CD8-positive, alpha-beta memory T cell (primary cell): ENCODE results near the gene TGFB2. TPM values are rescaled to one million over a fixed set of nuclear protein-coding genes. Genes with fewer than 3 reads are reported as not detected.

Experiments
- CTCF ChIA-PET: fragments of 350-600 bp; sonication (Branson Sonifier 250); formaldehyde crosslinking; loops from one replicate; lab custom pipeline; 2021; ENCODE audit warnings: antibody characterized with exemption; lab: Charles Lee
- POLR2A ChIA-PET: fragments of 350-600 bp; sonication (Branson Sonifier 250); formaldehyde crosslinking; loops from one replicate; lab custom pipeline; 2021; ENCODE audit warnings: antibody characterized with exemption; lab: Charles Lee
- DNase-seq, 5 donors: peaks; one replicate each; pipeline versions ENCODE4 v3.0.0 to v3.0.0-alpha.2; 2020 to 2022; ENCODE audit warnings: mixed read lengths in 1 of 5
- H3K27ac ChIP-seq: one replicate; pipeline ENCODE4 v1.7.0; 2013; ENCODE audit warnings: low read depth, mild to moderate bottlenecking, low read length, moderate library complexity
- H3K27me3 ChIP-seq: 2 replicates; pipeline ENCODE4 v1.7.0; 2013; ENCODE audit warnings: low read length, mild to moderate bottlenecking; ENCODE audit not compliant: insufficient read depth, poor library complexity, severe bottlenecking
- H3K36me3 ChIP-seq: 2 replicates; pipeline ENCODE4 v1.7.0; 2013; ENCODE audit warnings: mild to moderate bottlenecking, low read length, moderate library complexity; ENCODE audit not compliant: insufficient read depth
- H3K4me1 ChIP-seq: 2 replicates; pipeline ENCODE4 v1.7.0; 2013; ENCODE audit warnings: mild to moderate bottlenecking, low read length, moderate library complexity; ENCODE audit not compliant: insufficient read depth
- H3K4me3 ChIP-seq: 2 replicates; pipeline ENCODE4 v1.7.0; 2013; ENCODE audit warnings: mild to moderate bottlenecking, low read length
- H3K9me3 ChIP-seq: 2 replicates; pipeline ENCODE4 v1.7.0; 2013; ENCODE audit warnings: mild to moderate bottlenecking, low read length
- H3K27ac Mint-ChIP-seq, 8 donors: one replicate each; pipeline ENCODE4 v1.8.0; 2020 to 2021; ENCODE audit warnings: mixed read lengths in 8 of 8, mild to moderate bottlenecking in 6 of 8, inconsistent platforms in 3 of 8, moderate library complexity in 3 of 8
- H3K27me3 Mint-ChIP-seq, 2 donors: one replicate each; pipeline ENCODE4 v1.8.0; 2020 to 2021; ENCODE audit warnings: mixed read lengths in 2 of 2, mild to moderate bottlenecking in 1 of 2, moderate library complexity in 1 of 2
- H3K36me3 Mint-ChIP-seq, 3 donors: one replicate each; pipeline ENCODE4 v1.8.0; 2020 to 2021; ENCODE audit warnings: mixed read lengths in 3 of 3, inconsistent platforms in 1 of 3, mild to moderate bottlenecking in 1 of 3
- H3K4me1 Mint-ChIP-seq, 3 donors: one replicate each; pipeline ENCODE4 v1.8.0; 2020 to 2021; ENCODE audit warnings: mixed read lengths in 3 of 3, inconsistent platforms in 1 of 3, mild to moderate bottlenecking in 1 of 3
- H3K4me3 Mint-ChIP-seq, 7 donors: one replicate each; pipeline ENCODE4 v1.8.0; 2020 to 2021; ENCODE audit warnings: mixed read lengths in 7 of 7, mild to moderate bottlenecking in 6 of 7, moderate library complexity in 4 of 7, inconsistent platforms in 2 of 7
- H3K9me3 Mint-ChIP-seq, 5 donors: one replicate each; pipeline ENCODE4 v1.8.0; 2020 to 2022; ENCODE audit warnings: mixed read lengths in 5 of 5, mild to moderate bottlenecking in 3 of 5, moderate library complexity in 2 of 5, inconsistent platforms in 1 of 5
- polyA plus RNA-seq: library from polyadenylated mRNA; unstranded; fragments of 300-500 nt; fragmentation: Illumina TruSeq; gene quantifications from one replicate; pipeline ENCODE4 v1.2.3, GENCODE V29; 2021
- total RNA-seq, 2 experiments: library from RNA; stranded (reverse); gene quantifications; one replicate each; pipeline ENCODE4 v1.2.3, GENCODE V29; 2021

Gene TGFB2
- total and polyA plus RNA-seq, 3 experiments from 2014 or later, result not detected

GRCh38 chr1:218478336-218478735, 133.2 kb downstream of the TGFB2 start:
- no peaks in the 10 kb centered on the region for H3K4me1 ChIP-seq
- Mint-ChIP-seq H3K4me3 (no peak overlapping the region), H3K9me3 (no peaks in the 10 kb centered on the region), H3K27ac (no peak overlapping the region), H3K36me3 (no peaks in the 10 kb centered on the region), H3K27me3 (peaks cover 0 to 2% of the 10 kb centered on the region in 2 donors), H3K4me1 (peaks cover 7 to 12% (median 9%) of the 10 kb centered on the region in 3 donors)
- H3K36me3 ChIP-seq, result no peaks in the 10 kb centered on the region
- DNase-seq, result no peak
- H3K4me3 ChIP-seq, result no peak overlapping the region
- ChIA-PET POLR2A (no interaction called here), CTCF (no interaction called here)
- no peak overlapping the region for H3K27ac ChIP-seq
- H3K27me3 ChIP-seq, result no peaks in the 10 kb centered on the region
- H3K9me3 ChIP-seq, result no peaks in the 10 kb centered on the region

DNA sequence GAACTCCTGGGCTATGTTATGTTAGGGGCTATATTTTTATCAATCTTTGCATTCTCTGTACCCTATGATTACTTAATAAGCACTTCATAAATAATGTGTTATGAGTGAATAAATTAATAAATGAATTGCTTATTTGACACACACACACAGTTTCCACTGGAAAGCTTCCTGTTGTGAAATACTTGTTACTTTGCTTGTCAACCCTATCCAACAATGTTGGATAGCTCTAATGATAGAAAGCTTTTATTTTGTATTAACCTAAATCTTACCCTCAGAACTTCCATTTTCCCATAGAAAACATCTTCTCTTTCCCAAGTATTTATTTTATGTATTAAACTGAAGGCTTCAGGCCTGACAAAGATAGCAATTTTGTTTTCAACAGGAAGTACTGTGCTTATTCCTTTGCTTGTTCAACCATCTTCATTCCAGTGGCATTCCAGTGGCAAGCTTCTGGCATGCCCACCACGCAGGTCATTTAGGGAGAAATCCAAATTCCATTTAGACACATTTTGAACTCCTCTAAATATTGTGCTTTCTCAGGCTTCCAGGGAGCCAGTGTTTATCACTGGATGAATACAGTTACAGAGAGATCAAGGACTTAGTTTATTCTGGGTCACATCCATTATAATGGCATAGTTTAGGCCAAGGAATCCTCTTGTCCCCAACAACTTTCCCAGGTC, 134.4 kb downstream of the TGFB2 start:
- no peak overlapping the region for H3K27ac ChIP-seq
- peaks cover 0 to 2% of the 10 kb centered on the region in 2 donors for H3K27me3 Mint-ChIP-seq
- DNase-seq, result no peak
- H3K27ac Mint-ChIP-seq, result no peak overlapping the region
- CTCF ChIA-PET, result no interaction called here
- H3K36me3 Mint-ChIP-seq, result no peaks in the 10 kb centered on the region
- H3K4me3 ChIP-seq, result no peak overlapping the region
- no peak overlapping the region for H3K4me3 Mint-ChIP-seq
- peaks cover 1 to 2% (median 1%) of the 10 kb centered on the region in 3 donors for H3K4me1 Mint-ChIP-seq
- H3K27me3 ChIP-seq, result no peaks in the 10 kb centered on the region
- H3K9me3 ChIP-seq, result no peaks in the 10 kb centered on the region
- POLR2A ChIA-PET, result no interaction called here
- no peaks in the 10 kb centered on the region for H3K36me3 ChIP-seq
- H3K9me3 Mint-ChIP-seq, result peaks cover 0 to 2% (median 0%) of the 10 kb centered on the region in 5 donors
- H3K4me1 ChIP-seq, result no peaks in the 10 kb centered on the region

DNA sequence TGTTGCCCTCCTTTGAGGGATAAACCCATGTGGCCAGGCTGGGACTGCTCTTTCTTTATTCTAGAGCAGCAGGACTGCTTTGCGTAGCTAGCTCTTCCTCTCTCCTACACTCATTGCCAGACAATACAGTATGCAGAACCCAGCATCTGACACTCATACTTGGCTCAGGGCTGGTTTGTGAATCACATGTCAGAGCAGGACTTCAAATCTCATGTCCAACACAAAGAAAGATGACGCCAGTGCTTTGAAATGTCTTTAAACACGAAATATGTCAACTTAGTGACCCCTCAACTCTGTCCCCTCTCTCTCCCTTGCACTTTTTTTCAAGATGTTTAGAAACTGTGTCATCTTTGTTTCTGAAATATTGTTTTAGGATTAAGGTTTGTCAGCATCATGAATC, 135.0 kb downstream of the TGFB2 start:
- no peaks in the 10 kb centered on the region for H3K27me3 ChIP-seq
- no peaks in the 10 kb centered on the region for H3K9me3 ChIP-seq
- Mint-ChIP-seq H3K9me3 (peaks cover 0 to 2% (median 0%) of the 10 kb centered on the region in 5 donors), H3K4me1 (no peaks in the 10 kb centered on the region), H3K36me3 (no peaks in the 10 kb centered on the region), H3K27me3 (peaks cover 0 to 2% of the 10 kb centered on the region in 2 donors), H3K4me3 (no peak overlapping the region), H3K27ac (no peak overlapping the region)
- CTCF ChIA-PET, result no interaction called here
- no peak overlapping the region for H3K27ac ChIP-seq
- DNase-seq, result no peak
- no peaks in the 10 kb centered on the region for H3K36me3 ChIP-seq
- no peak overlapping the region for H3K4me3 ChIP-seq
- H3K4me1 ChIP-seq, result no peaks in the 10 kb centered on the region
- POLR2A ChIA-PET, result no interaction called here

DNA sequence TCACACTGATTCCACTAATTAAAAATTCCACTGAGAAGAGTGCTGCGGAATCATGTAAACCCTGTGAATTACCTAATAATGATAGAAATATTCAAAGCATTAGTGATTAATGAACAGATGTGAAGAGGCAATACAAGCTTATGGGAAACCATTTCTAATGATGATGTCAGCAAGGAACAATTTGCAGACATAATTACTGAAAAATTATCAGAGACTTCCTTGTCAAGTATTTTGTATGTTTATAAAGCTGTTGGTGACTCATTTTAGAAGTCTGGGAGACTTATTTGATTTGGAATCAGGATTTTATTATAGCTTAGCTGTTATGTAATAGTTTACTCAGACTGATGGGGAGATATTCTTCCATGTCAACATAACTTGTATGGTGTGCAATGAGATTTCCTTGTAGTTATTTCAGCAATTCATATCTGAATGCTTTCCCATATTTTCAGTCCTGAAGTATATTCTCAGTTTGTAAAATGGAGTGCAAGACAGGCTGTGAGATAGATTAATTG, 135.5 kb downstream of the TGFB2 start:
- ChIA-PET POLR2A (no interaction called here), CTCF (no interaction called here)
- Histone ChIP-seq H3K36me3 (no peaks in the 10 kb centered on the region), H3K9me3 (no peaks in the 10 kb centered on the region), H3K4me1 (no peaks in the 10 kb centered on the region), H3K4me3 (no peak overlapping the region), H3K27me3 (no peaks in the 10 kb centered on the region), H3K27ac (no peak overlapping the region)
- Mint-ChIP-seq H3K36me3 (no peaks in the 10 kb centered on the region), H3K27me3 (peaks cover 0 to 2% of the 10 kb centered on the region in 2 donors), H3K27ac (no peak overlapping the region), H3K4me1 (no peaks in the 10 kb centered on the region), H3K9me3 (peaks cover 0 to 2% (median 0%) of the 10 kb centered on the region in 5 donors), H3K4me3 (no peak overlapping the region)
- DNase-seq, result no peak

- H3K4me1 Mint-ChIP-seq, result no peaks in the 10 kb centered on the region
- CTCF ChIA-PET, result no interaction called here
- POLR2A ChIA-PET, result no interaction called here
Measured at GRCh38 chr1:218481116-218481775, 136.1 kb downstream of the TGFB2 start.

DNA sequence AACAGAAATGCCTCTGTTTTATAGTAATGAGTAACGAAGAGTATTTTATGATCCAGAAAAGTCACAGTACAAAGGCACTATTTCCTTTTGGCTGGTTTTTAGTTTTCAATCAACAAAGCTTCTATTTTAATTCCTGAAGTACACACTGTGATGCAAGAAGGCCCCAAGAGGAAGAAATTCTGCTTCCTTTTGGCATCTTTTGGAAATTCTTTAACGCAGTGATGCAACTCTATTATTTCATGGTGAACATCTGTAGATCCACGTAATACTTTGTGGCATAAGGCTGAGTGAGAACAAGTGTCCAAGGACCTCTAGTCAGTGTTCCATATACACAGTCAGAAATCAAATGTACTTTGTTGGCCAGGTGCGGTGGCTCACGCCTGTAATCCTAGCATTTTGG, 137.5 kb downstream of the TGFB2 start:
- POLR2A ChIA-PET, result no interaction called here
- H3K4me1 ChIP-seq, result no peaks in the 10 kb centered on the region
- Mint-ChIP-seq H3K9me3 (peaks cover 0 to 2% (median 0%) of the 10 kb centered on the region in 5 donors), H3K27ac (no peak overlapping the region), H3K36me3 (no peaks in the 10 kb centered on the region), H3K27me3 (peaks cover 0 to 2% of the 10 kb centered on the region in 2 donors), H3K4me3 (no peak overlapping the region), H3K4me1 (no peaks in the 10 kb centered on the region)
- DNase-seq, result no peak
- no peaks in the 10 kb centered on the region for H3K27me3 ChIP-seq
- no peaks in the 10 kb centered on the region for H3K9me3 ChIP-seq
- no peak overlapping the region for H3K27ac ChIP-seq
- H3K36me3 ChIP-seq, result no peaks in the 10 kb centered on the region
- CTCF ChIA-PET, result no interaction called here
- H3K4me3 ChIP-seq, result no peak overlapping the region

More at GRCh38 chr1:218481116-218481775, 136.1 kb downstream of the TGFB2 start:
- no peak overlapping the region for H3K27ac Mint-ChIP-seq
- no peak overlapping the region for H3K4me3 Mint-ChIP-seq
- no peaks in the 10 kb centered on the region for H3K4me1 ChIP-seq
- no peaks in the 10 kb centered on the region for H3K36me3 ChIP-seq
- H3K27me3 ChIP-seq, result no peaks in the 10 kb centered on the region
- no peaks in the 10 kb centered on the region for H3K36me3 Mint-ChIP-seq
- no peak overlapping the region for H3K27ac ChIP-seq
- H3K27me3 Mint-ChIP-seq, result peaks cover 0 to 2% of the 10 kb centered on the region in 2 donors
- no peak overlapping the region for H3K4me3 ChIP-seq
- H3K9me3 Mint-ChIP-seq, result peaks cover 0 to 2% (median 0%) of the 10 kb centered on the region in 5 donors
- no peaks in the 10 kb centered on the region for H3K9me3 ChIP-seq
- DNase-seq, result no peak

DNA sequence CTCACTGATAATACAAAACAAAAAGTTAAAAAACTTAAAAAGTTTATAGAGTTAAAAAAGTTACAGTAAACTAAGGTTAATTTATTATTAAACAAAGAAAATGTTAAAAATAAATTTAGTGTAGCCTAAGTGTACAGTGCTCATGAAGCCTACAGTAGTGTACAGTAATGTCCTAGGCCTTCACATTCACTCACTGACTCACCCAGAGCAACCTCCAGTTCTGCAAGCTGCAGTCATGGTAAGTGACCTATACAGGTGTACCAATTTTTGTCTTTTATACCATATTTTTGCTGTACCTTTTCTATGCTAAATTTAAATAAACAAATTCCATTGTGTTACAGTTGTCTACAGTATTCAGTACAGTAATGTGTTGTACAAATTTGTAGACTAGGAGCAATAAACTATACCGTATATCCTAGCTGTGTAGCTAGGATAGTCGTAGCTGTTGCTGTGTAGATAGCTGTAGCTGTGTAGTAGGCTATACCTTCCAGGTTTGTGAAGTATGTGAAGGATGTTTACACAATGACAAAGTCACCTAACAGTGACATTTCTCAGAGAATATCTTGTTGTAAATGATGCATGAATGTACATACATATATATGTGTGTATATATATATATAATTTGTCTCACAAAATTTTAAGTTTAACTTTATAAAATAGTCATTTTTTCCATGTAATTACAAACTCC, 140.2 kb downstream of the TGFB2 start:
- H3K4me3 ChIP-seq, result no peak overlapping the region
- H3K9me3 Mint-ChIP-seq, result peaks cover 0 to 2% (median 0%) of the 10 kb centered on the region in 5 donors
- ChIA-PET CTCF (no interaction called here), POLR2A (no interaction called here)
- H3K36me3 Mint-ChIP-seq, result no peaks in the 10 kb centered on the region
- no peaks in the 10 kb centered on the region for H3K27me3 ChIP-seq
- H3K27me3 Mint-ChIP-seq, result peaks cover 0 to 2% of the 10 kb centered on the region in 2 donors
- H3K4me1 Mint-ChIP-seq, result no peaks in the 10 kb centered on the region
- H3K36me3 ChIP-seq, result no peaks in the 10 kb centered on the region
- H3K9me3 ChIP-seq, result no peaks in the 10 kb centered on the region
- H3K27ac Mint-ChIP-seq, result no peak overlapping the region
- DNase-seq, result no peak
- no peak overlapping the region for H3K27ac ChIP-seq
- H3K4me1 ChIP-seq, result no peaks in the 10 kb centered on the region
- H3K4me3 Mint-ChIP-seq, result no peak overlapping the region

- no peaks in the 10 kb centered on the region for H3K36me3 ChIP-seq
- H3K27ac ChIP-seq, result no peak overlapping the region
- ChIA-PET CTCF (no interaction called here), POLR2A (no interaction called here)
- H3K27me3 ChIP-seq, result no peaks in the 10 kb centered on the region
- Mint-ChIP-seq H3K36me3 (no peaks in the 10 kb centered on the region), H3K4me1 (no peaks in the 10 kb centered on the region), H3K27ac (no peak overlapping the region), H3K9me3 (peaks cover 0 to 2% (median 0%) of the 10 kb centered on the region in 5 donors), H3K27me3 (no peaks in the 10 kb centered on the region), H3K4me3 (no peak overlapping the region)
- H3K9me3 ChIP-seq, result no peaks in the 10 kb centered on the region
- H3K4me1 ChIP-seq, result no peaks in the 10 kb centered on the region
- H3K4me3 ChIP-seq, result no peak overlapping the region
- DNase-seq, result no peak
Measured at GRCh38 chr1:218488531-218488930, 143.4 kb downstream of the TGFB2 start.
